ENCODE measurements around the gene EXT2. TPM values are rescaled to one million over a fixed set of nuclear protein-coding genes. Genes with fewer than 3 reads are reported as not detected.

Gene EXT2
- total RNA-seq, 1 experiment from 2014 or later, result 42.8 TPM

GRCh38 chr11:44139565-44140330, 44.3 kb downstream of the EXT2 start:
- no TSS peak for BruUV-seq (replicated peaks)
- TF ChIP-seq EZH2 (IDR thresholded peaks at IDR 0.05) (no peak), ATF3 (IDR thresholded peaks at IDR 0.05) (no peak), RAD21 (IDR thresholded peaks at IDR 0.05; ENCODE audit: low read depth) (no peak), ELF1 (IDR thresholded peaks at IDR 0.05; ENCODE audit: borderline replicate concordance, low read depth) (no peak), JUND (IDR thresholded peaks at IDR 0.05) (no peak), CBX3 (IDR thresholded peaks at IDR 0.05; ENCODE audit: low read depth) (no peak), POLR2A (IDR thresholded peaks at IDR 0.05; ENCODE audit: borderline replicate concordance, extremely low read depth, insufficient read depth, insufficient read length) (no peak), CEBPB (IDR thresholded peaks at IDR 0.05; ENCODE audit: low read depth) (no peak), CTCF (IDR thresholded peaks at IDR 0.05 in 2 of 3, conservative IDR thresholded peaks at IDR 0.05 in 1 of 3; ENCODE audit: borderline replicate concordance in 1 of 3, insufficient read depth in 1 of 3, low read depth in 2 of 3, low read length in 2 of 3) (no peak)
- peaks cover 9 to 14% of the 10 kb centered on the region in 2 experiments; a peak in 3 of 4 replicates for H3K4me1 ChIP-seq (ENCODE audit: control insufficient read depth in 1 of 2, insufficient read depth in 2 of 2, low read length in 2 of 2)
- no peak overlapping the region for H3K27ac ChIP-seq (ENCODE audit: low read depth, low read length)
- no peak overlapping the region for H3K9ac ChIP-seq (ENCODE audit: low read length)
- no peak for DNase-seq (ENCODE audit: low read depth, low spot score)
- H3K9me3 ChIP-seq (ENCODE audit: control insufficient read depth in 1 of 2, insufficient read depth in 1 of 2, low read depth in 1 of 2, low read length in 2 of 2), result no peaks in the 10 kb centered on the region
- no peak for ATAC-seq
- RAD21 ChIA-PET (ENCODE audit: low non-redundant PET in 1 of 2, low total read pairs in 2 of 2, uncharacterized antibody in 2 of 2, unreplicated experiment in 2 of 2), result no interaction called here
- no peak overlapping the region for H3K4me2 ChIP-seq (ENCODE audit: low read length)
- no peaks in the 10 kb centered on the region for H3K79me2 ChIP-seq (ENCODE audit: insufficient read depth, low read length)
- intact Hi-C loops (cut with micrococcal nuclease), result loop anchor here (10.0 kb wide), 2 partner anchors 145 to 475 kb away; no protein-coding TSS in a partner anchor
- POLR2A ChIA-PET, result no interaction called here
- H3K36me3 ChIP-seq (ENCODE audit: control insufficient read depth in 1 of 2, insufficient read depth in 2 of 2, low read length in 2 of 2), result no peaks in the 10 kb centered on the region; a peak in 1 of 4 replicates
- no peaks in the 10 kb centered on the region for H4K20me1 ChIP-seq (ENCODE audit: insufficient read depth)
- H3K27me3 ChIP-seq (ENCODE audit: insufficient read depth, low read length), result no peaks in the 10 kb centered on the region
- CTCF ChIA-PET, result no interaction called here
- H3K4me3 ChIP-seq (replicated peaks in 1 of 2; ENCODE audit: low read depth in 1 of 2, low read length in 2 of 2), result no peak overlapping the region
- no peak overlapping the region for H2AFZ ChIP-seq (ENCODE audit: low read depth, low read length, poor library complexity, severe bottlenecking)
- no peaks in the 10 kb centered on the region for H3K9me2 ChIP-seq (ENCODE audit: insufficient read depth)
